GM23248 (cell line): Measurements from ENCODE around the gene LOXL4.

Experiments
- EZH2 ChIP-seq: fragments of 200-600 bp; sonication (generic); IDR thresholded peaks from 2 replicates; pipeline ENCODE4 v1.6.1; 2018; ENCODE audit warnings: antibody characterized with exemption, mild to moderate bottlenecking; ENCODE audit not compliant: insufficient read depth, poor library complexity, severe bottlenecking
- EZH2phosphoT487 ChIP-seq: fragments of 200-600 bp; sonication (generic); IDR thresholded peaks from 2 replicates; pipeline ENCODE4 v1.6.1; 2018; ENCODE audit warnings: antibody characterized with exemption, moderate library complexity, mild to moderate bottlenecking, low read depth; ENCODE audit not compliant: insufficient read depth

DNA sequence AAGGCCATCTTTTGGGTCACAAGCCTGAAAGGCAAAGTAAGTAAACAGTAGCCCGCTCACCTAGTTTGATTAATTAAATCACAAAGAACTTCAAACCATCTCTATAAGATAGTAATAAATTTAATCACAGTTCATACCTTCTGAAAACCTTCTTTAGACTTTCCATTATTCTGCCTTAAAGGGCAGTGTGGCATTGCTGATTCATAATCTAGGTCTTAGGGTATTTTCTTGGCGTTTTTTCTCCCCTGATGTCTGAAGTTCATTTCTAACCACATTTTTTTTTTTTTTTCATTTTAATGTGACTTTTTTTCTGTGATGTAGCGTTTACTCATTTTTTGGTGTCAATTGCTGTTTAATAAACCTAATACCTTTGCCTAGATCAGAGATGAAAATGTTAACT is 27.5 kb downstream of the LOXL4 start:
- TF ChIP-seq EZH2 (no peak), EZH2phosphoT487 (no peak)
